PC-9 (cell line): ENCODE results near the gene RASGRF1. TPM values are rescaled to one million over a fixed set of nuclear protein-coding genes. Genes with fewer than 3 reads are reported as not detected.

Source experiments
- BruUV-seq: library from RNA; stranded (reverse); fragments of 400-500 nt; replicated peaks from 2 replicates; lab custom pipeline; 2021; lab: Mats Ljungman, UMichigan
- CTCF ChIA-PET: fragments of 300-600 bp; sonication (Branson Sonifier 250); formaldehyde crosslinking; loops from one replicate; lab custom pipeline; 2022; ENCODE audit warnings: antibody characterized with exemption; lab: Charles Lee
- POLR2A ChIA-PET: fragments of 300-600 bp; sonication (Branson Sonifier 250); formaldehyde crosslinking; loops from one replicate; lab custom pipeline; 2022; ENCODE audit warnings: antibody characterized with exemption; ENCODE audit not compliant: unreplicated experiment; lab: Charles Lee
- DNase-seq, 2 experiments: peaks; one replicate each; pipeline versions ENCODE4 v3.0.0 to v3.0.0-alpha.2; 2015 to 2022; ENCODE audit warnings: mixed read lengths in 1 of 2
- H2AFZ ChIP-seq: fragments of 200-600 bp; sonication (generic); 2 replicates; pipeline ENCODE4 v1.8.1; 2017; ENCODE audit warnings: antibody characterized with exemption
- H3F3A ChIP-seq: fragments of 200-600 bp; sonication (generic); 2 replicates; pipeline ENCODE4 v1.8.1; 2017; ENCODE audit warnings: antibody characterized with exemption, mild to moderate bottlenecking, low read depth; ENCODE audit not compliant: insufficient read depth
- H3K27ac ChIP-seq: fragments of 200-600 bp; sonication (generic); 2 replicates; pipeline ENCODE4 v1.6.1; 2016; ENCODE audit warnings: mixed run types
- H3K27me3 ChIP-seq: fragments of 200-600 bp; sonication (generic); 2 replicates; pipeline ENCODE4 v1.6.1; 2016; ENCODE audit warnings: low read depth, mixed run types; ENCODE audit not compliant: insufficient read depth
- H3K36me3 ChIP-seq: fragments of 200-600 bp; sonication (generic); 2 replicates; pipeline ENCODE4 v1.6.1; 2016; ENCODE audit warnings: low read depth, mixed run types
- H3K4me1 ChIP-seq: fragments of 200-600 bp; sonication (generic); replicated peaks from 2 replicates; pipeline ENCODE4 v1.6.1; 2016; ENCODE audit warnings: mixed run types; ENCODE audit not compliant: insufficient read depth
- H3K4me2 ChIP-seq: fragments of 200-600 bp; sonication (generic); 2 replicates; pipeline ENCODE4 v1.6.1; 2017; ENCODE audit warnings: mixed run types
- H3K4me3 ChIP-seq: fragments of 200-600 bp; sonication (generic); 2 replicates; pipeline ENCODE4 v1.6.1; 2016; ENCODE audit warnings: mixed run types
- H3K79me2 ChIP-seq: fragments of 200-600 bp; sonication (generic); 2 replicates; pipeline ENCODE4 v1.6.1; 2017; ENCODE audit warnings: low read depth, mixed run types
- H3K9me2 ChIP-seq: fragments of 200-600 bp; sonication (generic); 2 replicates; pipeline ENCODE4 v1.8.1; 2017; ENCODE audit warnings: mild to moderate bottlenecking; ENCODE audit not compliant: insufficient read depth
- H3K9me3 ChIP-seq: fragments of 200-600 bp; sonication (generic); 2 replicates; pipeline ENCODE4 v1.8.1; 2016; ENCODE audit warnings: low read depth; ENCODE audit not compliant: insufficient read depth
- H4K20me1 ChIP-seq: fragments of 200-600 bp; sonication (generic); 2 replicates; pipeline ENCODE4 v1.8.1; 2017; ENCODE audit not compliant: insufficient read depth
- EZH2 ChIP-seq: fragments of 200-600 bp; sonication (generic); IDR thresholded peaks from 2 replicates; pipeline ENCODE4 v1.8.0; 2017; ENCODE audit warnings: antibody characterized with exemption, low read depth
- intact Hi-C: fragments of 100-400 bp; cut with micrococcal nuclease; formaldehyde crosslinking; loops from one replicate; pipeline ENCODE4 v1.10.0; 2022; ENCODE audit not compliant: unreplicated experiment
- total RNA-seq: library from RNA; stranded (reverse); gene quantifications from 2 replicates; pipeline ENCODE4 v1.2.3, GENCODE V29; 2021
- TF ChIP-seq, protein P1 (sequence below): fragments of 200-600 bp; sonication (generic); conservative IDR thresholded peaks from 2 replicates; pipeline ENCODE4 v1.6.1; 2017; ENCODE audit warnings: mixed run types, antibody characterized with exemption, mild to moderate bottlenecking, moderate library complexity

The RASGRF1 gene
- total RNA-seq, 1 experiment from 2014 or later: 6.0 TPM

DNA sequence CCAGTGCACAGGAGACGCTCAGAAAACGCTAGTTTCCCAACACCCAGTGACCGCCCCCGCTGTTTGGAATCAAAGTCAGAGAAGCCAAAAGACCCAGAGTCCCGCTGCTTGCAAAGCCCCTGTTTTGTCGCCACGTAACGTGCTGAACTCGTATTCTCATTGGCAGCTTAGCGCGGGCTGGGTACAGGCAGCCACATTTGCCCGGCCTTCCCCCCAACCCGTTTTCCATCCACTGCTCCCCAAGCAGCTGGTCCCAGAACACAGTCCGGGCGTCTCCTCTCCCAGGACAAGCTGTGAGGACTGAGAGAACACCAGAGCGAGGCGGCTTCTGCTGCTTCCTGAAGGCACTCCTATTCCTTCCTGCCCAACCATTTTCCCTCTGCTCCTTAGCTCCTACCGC, 54.8 kb downstream of the RASGRF1 start:
- BruUV-seq: no TSS peak
- Histone ChIP-seq H3K9me3 (no peaks in the 10 kb centered on the region), H2AFZ (no peak overlapping the region), H3K36me3 (no peaks in the 10 kb centered on the region), H3K4me3 (no peak overlapping the region), H3K27me3 (no peaks in the 10 kb centered on the region), H4K20me1 (no peaks in the 10 kb centered on the region), H3K4me2 (no peak overlapping the region), H3K79me2 (no peaks in the 10 kb centered on the region), H3K4me1 (no peaks in the 10 kb centered on the region), H3K9me2 (no peaks in the 10 kb centered on the region), H3K27ac (no peak overlapping the region), H3F3A (0 out of 2 replicates have a peak, but pooled peaks cover 7% of the 10 kb centered on the region)
- DNase-seq: no peak
- TF ChIP-seq, protein P1, sequence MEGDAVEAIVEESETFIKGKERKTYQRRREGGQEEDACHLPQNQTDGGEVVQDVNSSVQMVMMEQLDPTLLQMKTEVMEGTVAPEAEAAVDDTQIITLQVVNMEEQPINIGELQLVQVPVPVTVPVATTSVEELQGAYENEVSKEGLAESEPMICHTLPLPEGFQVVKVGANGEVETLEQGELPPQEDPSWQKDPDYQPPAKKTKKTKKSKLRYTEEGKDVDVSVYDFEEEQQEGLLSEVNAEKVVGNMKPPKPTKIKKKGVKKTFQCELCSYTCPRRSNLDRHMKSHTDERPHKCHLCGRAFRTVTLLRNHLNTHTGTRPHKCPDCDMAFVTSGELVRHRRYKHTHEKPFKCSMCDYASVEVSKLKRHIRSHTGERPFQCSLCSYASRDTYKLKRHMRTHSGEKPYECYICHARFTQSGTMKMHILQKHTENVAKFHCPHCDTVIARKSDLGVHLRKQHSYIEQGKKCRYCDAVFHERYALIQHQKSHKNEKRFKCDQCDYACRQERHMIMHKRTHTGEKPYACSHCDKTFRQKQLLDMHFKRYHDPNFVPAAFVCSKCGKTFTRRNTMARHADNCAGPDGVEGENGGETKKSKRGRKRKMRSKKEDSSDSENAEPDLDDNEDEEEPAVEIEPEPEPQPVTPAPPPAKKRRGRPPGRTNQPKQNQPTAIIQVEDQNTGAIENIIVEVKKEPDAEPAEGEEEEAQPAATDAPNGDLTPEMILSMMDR: no peak
- TF ChIP-seq EZH2: no peak
- ChIA-PET CTCF (no interaction called here), POLR2A (no interaction called here)
- intact Hi-C loops: no loop called here

DNA sequence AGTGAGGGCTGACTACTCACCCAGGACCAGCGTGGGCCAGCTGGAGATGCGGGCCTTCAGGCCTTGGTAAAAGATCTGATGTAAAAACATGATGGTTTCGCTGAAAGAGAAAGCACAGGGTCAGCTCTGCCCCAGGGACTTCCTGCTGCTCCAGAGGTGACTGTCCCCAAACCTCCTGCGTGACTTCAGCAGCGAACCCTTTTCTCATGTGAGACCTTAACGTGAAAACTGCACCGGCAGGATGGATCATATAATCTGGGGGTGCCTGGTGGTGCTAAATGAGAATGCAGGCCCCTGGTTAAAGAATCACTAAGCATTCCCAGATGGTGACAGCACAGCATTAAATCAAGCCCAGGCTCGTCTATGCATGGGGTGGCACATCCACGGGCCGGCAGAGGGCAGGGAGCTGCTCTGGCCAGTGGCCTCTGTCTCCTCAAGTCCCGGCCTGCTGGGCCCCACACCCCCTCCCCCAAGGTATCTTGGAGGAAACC, 55.4 kb downstream of the RASGRF1 start:
- TF ChIP-seq EZH2: no peak
- TF ChIP-seq, protein P1: no peak
- H3K4me3 ChIP-seq: no peak overlapping the region
- intact Hi-C loops: no loop called here
- BruUV-seq: no TSS peak
- ChIA-PET POLR2A (no interaction called here), CTCF (interaction anchor here (0.6 kb wide), 1 partner anchor 40 kb away, joined by 5 read pairs; no protein-coding TSS in a partner anchor)
- H2AFZ ChIP-seq: no peak overlapping the region
- no peak for DNase-seq
- no peaks in the 10 kb centered on the region for H3K9me2 ChIP-seq
- 0 out of 2 replicates have a peak, but pooled peaks cover 7% of the 10 kb centered on the region for H3F3A ChIP-seq
- no peaks in the 10 kb centered on the region for H3K36me3 ChIP-seq
- H3K4me2 ChIP-seq: no peak overlapping the region
- no peaks in the 10 kb centered on the region for H3K27me3 ChIP-seq
- H3K79me2 ChIP-seq: no peaks in the 10 kb centered on the region
- no peak overlapping the region for H3K27ac ChIP-seq
- H4K20me1 ChIP-seq: no peaks in the 10 kb centered on the region
- no peaks in the 10 kb centered on the region for H3K4me1 ChIP-seq
- no peaks in the 10 kb centered on the region for H3K9me3 ChIP-seq

DNA sequence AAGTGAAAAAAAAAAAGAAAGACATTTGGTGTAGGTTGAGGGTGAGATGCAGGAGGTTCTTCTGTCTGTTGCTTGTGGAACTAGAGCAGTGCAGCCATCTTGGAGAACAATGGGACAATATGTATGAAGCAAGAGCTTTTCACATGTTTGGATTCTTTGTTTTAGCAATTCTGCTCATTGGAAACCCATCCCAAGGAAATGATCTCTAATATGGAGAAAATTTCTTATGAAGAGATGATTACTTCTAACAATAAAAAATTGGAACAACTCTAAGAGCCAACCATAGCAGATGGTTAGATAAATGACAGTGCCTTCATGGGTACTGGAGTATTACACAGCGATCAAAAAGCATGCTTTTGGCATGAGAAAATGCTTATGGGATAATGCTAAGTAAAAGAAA, 56.3 kb downstream of the RASGRF1 start:
- intact Hi-C loops: no loop called here
- Histone ChIP-seq H3K9me3 (no peaks in the 10 kb centered on the region), H4K20me1 (no peaks in the 10 kb centered on the region), H3K4me2 (no peak overlapping the region), H3K27me3 (no peaks in the 10 kb centered on the region), H3K9me2 (no peaks in the 10 kb centered on the region), H3F3A (0 out of 2 replicates have a peak, but pooled peaks cover 7% of the 10 kb centered on the region), H2AFZ (no peak overlapping the region), H3K4me3 (no peak overlapping the region), H3K4me1 (no peaks in the 10 kb centered on the region), H3K36me3 (no peaks in the 10 kb centered on the region), H3K27ac (no peak overlapping the region), H3K79me2 (no peaks in the 10 kb centered on the region)
- BruUV-seq: no TSS peak
- POLR2A ChIA-PET: no interaction called here
- TF ChIP-seq EZH2: no peak
- TF ChIP-seq, protein P1: no peak
- no peak for DNase-seq
- CTCF ChIA-PET: no interaction called here
